GM18499 (cell line): ENCODE results near the gene APOBEC3F.
"Not testable (repeated sequence)": the region's sequence is repeated elsewhere in the genome, so short reads cannot be mapped to it uniquely, and the experiment has no call there.

Experiments used
- ATAC-seq: cut with Tn5 transposase; IDR thresholded peaks from one replicate; pipeline ENCODE4 v1.9.1; 2021; ENCODE audit warnings: moderate number of reproducible peaks; ENCODE audit not compliant: insufficient read depth, unreplicated experiment

The APOBEC3F gene

DNA sequence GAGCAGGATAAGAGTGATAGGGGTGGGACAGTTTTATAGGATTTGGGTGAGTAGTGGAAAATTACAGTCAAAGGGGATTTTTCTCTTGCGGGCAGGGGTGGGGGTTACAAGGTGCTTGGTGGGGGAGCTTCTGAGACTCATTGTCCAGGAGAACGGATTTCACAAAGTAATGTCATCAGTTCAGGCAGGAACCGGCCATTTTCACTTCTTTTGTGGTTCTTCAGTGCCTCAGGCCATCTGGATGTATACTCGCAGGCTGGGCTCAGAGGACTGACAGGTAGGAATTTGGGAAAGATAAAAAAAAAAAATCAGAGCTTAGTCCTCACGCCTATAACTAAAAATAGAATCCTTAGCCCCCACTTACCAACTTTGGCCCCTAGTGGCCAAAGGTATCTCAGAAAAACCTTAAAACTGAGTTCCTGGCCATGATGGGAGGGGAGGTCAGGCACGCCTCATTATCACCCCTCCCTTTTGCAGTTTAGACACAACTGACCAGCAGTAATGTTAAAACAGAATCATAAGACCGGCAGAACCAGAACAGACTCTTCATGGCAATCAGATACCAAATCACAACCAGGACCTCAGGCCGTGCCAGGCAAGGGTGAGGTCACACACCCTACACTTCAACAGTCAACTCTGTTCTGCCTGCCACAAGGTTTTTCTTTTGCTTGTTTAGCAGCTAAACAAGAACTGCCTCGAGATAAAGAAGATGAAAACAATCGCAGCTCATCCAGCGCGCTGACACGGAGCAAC is 27.5 kb downstream of the APOBEC3F start:
- no peak for ATAC-seq

- no peak for ATAC-seq
Observed at GRCh38 chr22:39070186-39070585, 29.5 kb downstream of the APOBEC3F start.

GRCh38 chr22:39072581-39072981 is 31.9 kb downstream of the APOBEC3F start:
- not testable (repeated sequence) for ATAC-seq

GRCh38 chr22:39073981-39074380 is 33.3 kb downstream of the APOBEC3F start:
- no peak for ATAC-seq

GRCh38 chr22:39076155-39077025 is 35.7 kb downstream of the APOBEC3F start:
- not testable (repeated sequence) for ATAC-seq

DNA sequence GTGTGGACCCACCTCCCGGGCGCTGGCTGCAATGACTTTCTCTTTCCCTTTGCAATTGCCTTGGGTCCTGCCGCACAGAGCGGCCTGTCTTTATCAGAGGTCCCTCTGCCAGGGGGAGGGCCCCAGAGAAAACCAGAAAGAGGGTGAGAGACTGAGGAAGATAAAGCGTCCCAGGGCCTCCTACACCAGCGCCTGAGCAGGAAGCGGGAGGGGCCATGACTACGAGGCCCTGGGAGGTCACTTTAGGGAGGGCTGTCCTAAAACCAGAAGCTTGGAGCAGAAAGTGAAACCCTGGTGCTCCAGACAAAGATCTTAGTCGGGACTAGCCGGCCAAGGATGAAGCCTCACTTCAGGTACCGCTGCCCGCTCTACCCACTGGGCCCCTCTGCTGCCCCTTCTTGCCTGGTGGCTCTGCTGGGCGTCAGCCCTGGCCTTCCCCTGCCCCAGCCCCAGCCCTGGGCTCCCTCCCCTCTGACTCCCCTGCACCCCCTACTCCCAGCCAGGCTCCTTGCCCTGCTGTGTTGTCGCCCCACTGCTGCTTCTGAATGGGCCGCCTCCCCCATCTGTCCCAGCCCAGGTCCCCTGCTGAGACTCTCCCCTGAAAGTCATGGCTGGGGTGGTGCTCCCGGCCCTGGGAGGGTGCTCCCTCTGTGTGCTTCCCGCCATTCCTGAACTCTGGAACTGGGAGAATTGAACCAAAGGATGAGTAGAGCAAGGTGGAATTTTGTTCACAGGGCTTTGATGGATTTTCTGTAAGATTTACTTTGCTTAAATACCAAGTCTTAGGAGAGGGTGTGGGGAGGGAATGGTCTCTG is 36.6 kb downstream of the APOBEC3F start, which contains the start of gene APOBEC3G:
TSS of gene APOBEC3G (plus strand) at position 250 of the 815 bp plus-strand sequence. CDS start at position 337, 87 bp downstream.
- ATAC-seq, result not testable (repeated sequence)

DNA sequence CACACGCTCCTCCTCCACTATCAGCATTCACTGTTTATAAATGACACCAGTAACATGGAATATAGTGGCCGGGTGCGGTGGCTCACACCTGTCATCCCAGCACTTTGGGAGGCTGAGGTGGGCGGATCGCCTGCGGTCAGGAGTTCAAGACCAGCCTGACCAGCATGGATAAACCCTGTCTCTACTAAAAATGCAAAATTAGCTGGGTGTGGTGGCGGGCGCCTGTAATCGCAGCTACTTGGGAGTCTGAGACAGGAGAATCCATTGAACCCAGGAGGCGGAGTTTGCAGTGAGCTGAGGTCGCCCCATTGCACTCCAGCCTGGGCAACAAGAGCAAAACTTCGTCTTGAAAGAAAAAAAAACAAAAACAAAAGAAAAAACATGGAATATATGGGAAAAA is 37.2 kb downstream of the APOBEC3F start:
- ATAC-seq, result not testable (repeated sequence)

DNA sequence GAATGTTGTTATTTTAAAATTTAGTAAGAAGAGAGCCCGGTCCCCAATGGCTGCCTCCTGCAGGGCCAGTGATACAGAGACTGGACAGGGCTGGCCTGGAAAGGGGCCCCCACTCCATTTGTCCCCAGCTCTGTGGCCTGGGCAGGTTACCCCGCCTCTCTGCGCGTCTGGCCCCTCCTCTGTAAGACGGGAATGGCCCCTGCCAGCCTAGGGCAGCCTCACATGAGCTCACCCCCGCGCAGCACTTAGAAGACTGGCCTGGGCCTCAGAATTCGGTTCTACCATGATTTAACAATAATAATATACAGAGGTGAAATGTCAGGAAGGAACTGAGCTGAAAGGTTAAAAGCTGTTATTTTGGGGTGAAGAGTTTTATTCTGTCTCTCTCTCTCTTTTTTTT is 37.7 kb downstream of the APOBEC3F start:
- ATAC-seq, result no peak

- ATAC-seq, result not testable (repeated sequence)
Observed at GRCh38 chr22:39079054-39079637, 38.5 kb downstream of the APOBEC3F start.

DNA sequence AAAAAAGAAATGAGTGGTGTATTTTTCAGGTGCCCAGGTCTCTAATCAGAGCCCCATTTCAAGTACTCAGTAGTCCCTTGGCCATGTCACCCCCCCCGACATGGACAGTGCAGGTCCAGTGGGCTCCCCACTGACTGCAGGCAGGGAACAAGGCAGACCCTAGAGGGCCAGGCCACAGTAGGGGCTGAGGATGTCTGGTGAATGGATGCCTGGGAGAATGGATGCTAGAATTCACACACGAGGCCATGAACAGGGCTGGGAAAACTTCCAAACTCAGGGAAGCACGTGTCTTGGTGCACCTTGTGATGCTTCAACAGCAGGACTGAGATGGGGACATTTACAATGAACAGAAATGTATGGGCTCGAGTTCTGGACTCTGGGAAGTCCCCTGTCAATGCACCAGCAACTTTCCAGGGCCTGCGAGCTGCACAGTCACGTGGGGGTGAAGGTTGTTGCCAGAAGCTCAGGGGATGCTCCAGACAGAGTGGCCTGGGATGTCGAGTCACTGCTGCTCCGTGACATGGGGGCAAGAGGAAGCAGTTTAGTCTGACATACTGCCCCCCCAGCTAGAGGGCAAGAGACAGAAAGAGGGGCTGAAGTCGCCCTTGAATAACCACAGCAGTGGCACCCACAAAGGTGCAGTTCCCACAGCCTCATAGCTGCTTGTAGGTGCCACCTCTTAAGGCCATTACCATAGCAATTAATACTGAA is 39.5 kb downstream of the APOBEC3F start:
- no peak for ATAC-seq

- ATAC-seq, result no peak
Observed at GRCh38 chr22:39081016-39081415, 40.4 kb downstream of the APOBEC3F start.

DNA sequence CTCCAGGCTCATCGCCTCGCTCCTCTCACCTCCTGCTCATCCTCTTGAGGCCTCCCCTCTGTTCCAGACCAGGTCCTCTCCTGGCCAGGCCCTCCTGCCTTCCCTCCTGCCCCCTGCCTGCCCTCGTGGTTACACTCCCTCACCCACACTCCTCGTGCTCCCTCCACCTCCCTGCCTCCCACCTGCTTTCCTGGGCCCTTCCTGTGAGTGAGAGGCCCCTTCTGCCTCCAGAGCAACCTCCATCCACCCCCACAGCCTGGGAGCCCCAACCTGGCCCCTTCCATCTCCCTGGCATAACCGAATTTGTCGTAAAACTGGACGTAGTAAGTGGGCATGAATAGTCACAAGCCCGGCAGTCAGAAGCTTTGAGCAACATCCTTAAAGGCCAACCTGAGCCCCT is 40.9 kb downstream of the APOBEC3F start:
- ATAC-seq, result no peak

DNA sequence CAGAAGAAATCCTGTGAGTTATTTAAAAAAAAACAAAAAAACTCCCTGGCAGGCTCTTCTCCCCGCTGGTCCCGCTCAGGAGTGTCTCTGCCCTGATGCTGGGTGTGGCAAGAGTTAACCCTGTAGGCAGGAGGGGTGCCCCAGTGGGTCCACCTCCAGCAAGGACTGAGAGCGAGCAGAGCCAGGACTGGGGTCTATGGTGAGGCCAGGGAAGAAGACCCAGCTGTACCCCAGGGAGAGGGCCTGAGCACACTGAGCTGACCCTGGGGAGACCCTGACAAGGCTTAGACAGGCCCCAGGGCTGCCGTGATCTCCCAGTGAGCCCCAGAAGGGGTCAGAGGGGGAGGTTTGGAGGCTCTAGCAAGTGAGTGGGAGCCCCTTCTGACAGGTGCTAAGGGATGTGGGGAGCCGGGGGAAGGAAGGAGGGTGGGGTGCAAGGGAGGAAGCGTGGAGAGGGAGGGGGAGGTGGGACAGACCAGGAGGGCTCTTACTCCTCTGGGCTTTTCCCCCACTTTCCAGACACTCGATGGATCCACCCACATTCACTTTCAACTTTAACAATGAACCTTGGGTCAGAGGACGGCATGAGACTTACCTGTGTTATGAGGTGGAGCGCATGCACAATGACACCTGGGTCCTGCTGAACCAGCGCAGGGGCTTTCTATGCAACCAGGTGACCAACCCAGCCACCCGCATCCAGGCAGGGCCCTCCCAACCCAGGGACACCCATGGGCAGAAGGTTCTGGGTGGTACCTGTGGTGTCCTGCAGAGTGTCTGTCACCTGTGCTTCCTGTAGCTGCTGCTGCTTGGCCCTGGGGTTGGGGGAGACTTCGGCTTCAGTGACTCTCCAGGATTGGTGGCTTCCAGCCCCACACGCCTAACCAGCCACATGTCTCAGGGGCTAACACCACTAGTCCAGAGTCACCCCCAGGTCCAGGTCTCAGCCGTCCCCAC is 42.8 kb downstream of the APOBEC3F start:
- no peak for ATAC-seq

GRCh38 chr22:39084666-39085065 is 44.0 kb downstream of the APOBEC3F start:
- ATAC-seq, result no peak

DNA sequence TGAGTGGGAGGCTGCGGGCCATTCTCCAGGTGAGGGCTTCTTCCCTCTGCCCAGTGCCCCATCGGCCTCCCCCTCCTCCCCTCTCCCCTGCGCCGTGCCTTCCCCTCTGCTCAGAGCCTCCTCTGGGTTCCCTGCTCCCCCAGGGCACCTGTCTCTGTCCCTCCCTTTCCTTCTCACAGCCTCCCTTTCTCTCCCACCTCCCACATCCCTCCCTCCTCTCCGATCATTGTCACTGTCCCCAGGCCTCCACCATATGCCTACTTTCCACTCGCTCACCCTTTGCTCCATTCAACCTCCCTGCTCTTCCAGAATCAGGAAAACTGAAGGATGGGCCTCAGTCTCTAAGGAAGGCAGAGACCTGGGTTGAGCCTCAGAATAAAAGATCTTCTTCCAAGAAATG is 46.4 kb downstream of the APOBEC3F start:
- no peak for ATAC-seq

GRCh38 chr22:39087881-39088684 is 47.4 kb downstream of the APOBEC3F start:
- ATAC-seq, result no peak

- no peak for ATAC-seq
Observed at GRCh38 chr22:39088685-39089032, 48.0 kb downstream of the APOBEC3F start.

DNA sequence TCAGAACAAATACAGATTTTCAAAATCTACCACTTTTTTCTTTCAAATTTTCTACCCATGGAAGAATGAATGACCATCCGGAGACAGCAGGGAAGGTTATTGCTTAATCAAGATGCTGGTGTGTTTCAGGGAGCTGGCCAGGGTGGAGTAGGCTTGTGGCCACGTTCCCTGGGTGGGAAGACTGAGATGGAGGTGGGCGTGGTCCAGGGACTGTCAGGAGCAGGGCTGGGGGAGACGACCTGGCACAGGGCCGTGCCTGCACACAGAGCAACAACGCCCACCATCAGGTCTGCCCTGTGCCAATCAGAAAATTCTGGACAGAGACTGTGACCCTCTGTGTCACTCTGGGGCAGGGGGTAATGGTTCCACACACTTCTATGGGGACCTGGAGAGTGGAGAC is 49.3 kb downstream of the APOBEC3F start:
- ATAC-seq, result no peak
